NB4 (cell line): ENCODE data around the gene ITCH.

Experiments
- POLR2A ChIP-seq: IDR thresholded peaks from 2 replicates; pipeline ENCODE4 v1.6.1; 2011; ENCODE audit warnings: mild to moderate bottlenecking; ENCODE audit not compliant: insufficient read length; ENCODE audit errors: extremely low read depth
- TF ChIP-seq, protein P1 (sequence below): IDR thresholded peaks from one replicate; pipeline ENCODE4 v1.5.1; 2012; ENCODE audit warnings: low read depth, low read length

GRCh38 chr20:34530342-34530741 lies 167.3 kb downstream of the ITCH start:
- no peak for TF ChIP-seq POLR2A
- TF ChIP-seq, protein P1, sequence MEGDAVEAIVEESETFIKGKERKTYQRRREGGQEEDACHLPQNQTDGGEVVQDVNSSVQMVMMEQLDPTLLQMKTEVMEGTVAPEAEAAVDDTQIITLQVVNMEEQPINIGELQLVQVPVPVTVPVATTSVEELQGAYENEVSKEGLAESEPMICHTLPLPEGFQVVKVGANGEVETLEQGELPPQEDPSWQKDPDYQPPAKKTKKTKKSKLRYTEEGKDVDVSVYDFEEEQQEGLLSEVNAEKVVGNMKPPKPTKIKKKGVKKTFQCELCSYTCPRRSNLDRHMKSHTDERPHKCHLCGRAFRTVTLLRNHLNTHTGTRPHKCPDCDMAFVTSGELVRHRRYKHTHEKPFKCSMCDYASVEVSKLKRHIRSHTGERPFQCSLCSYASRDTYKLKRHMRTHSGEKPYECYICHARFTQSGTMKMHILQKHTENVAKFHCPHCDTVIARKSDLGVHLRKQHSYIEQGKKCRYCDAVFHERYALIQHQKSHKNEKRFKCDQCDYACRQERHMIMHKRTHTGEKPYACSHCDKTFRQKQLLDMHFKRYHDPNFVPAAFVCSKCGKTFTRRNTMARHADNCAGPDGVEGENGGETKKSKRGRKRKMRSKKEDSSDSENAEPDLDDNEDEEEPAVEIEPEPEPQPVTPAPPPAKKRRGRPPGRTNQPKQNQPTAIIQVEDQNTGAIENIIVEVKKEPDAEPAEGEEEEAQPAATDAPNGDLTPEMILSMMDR = no peak
